CD1c-positive myeloid dendritic cell (primary cell): Measurements from ENCODE around the gene GIGYF1.

Source experiments
- DNase-seq: peaks from one replicate; pipeline ENCODE4 v3.0.0-alpha.2; 2016; ENCODE audit errors: extremely low spot score

The GIGYF1 gene

DNA sequence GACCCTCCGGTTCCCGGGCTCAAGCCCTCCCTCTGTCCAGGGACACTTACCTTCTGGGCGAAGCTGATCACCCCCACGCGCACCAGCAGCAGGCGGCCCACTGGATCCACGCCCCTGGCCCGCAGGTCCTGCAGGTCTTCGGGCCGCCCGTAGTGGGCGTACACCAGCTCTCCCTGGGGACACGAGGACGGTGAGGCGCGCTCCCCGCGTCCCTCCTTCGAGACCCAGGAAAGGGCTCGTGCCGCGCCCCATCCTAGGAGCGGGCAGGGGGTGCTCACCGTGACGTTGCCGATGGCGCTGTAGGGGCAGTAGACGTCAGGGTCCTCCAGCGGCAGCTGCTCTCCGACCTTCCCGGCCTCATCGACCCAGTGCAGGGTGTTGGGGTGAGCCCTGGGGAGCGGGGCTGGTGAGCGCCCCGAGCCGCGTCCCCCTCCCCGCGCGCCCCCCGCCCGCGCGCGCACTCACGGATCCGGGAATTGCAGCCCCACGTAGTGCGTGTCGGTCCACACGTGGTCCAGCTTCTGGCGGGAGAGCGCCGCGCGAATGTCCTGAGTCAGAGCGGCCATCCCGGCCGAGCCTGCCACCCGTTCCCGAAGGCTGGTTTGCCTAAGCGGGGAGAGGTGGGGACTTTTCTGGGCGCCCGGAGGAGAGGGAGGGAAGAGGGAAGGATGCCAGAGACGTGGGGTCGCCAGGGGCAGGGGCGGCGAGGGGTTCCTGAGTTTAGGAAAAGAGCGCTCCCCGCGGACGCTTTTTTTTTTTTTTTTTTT lies 60.9 kb downstream of the GIGYF1 start:
- DNase-seq: peak; percentile 50

DNA sequence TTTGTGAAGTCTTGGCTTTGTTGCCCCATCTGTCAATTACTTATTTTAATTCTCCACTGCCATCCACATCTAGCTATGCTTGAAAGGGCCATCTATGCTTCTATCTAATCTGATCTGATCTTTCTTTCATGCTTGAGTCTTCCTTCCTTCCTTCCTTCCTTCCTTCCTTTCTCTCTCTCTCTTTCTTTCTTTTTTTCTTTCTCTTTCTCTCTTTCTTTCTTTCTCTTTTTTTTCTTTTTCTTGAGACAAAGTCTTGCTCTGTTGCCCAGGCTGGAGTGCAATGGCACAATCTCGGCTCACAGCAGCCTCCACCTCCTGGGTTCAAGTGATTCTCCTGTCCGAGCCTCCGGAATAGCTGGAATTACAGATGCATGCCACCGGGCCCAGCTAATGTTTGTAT lies 64.0 kb downstream of the GIGYF1 start:
- no peak for DNase-seq
